HG03520 (cell line): ENCODE results near the gene MMP17.
A peak's percentile ranks its signal among the peaks of the same experiment; 100 is the strongest.

Source experiments
- ATAC-seq: cut with Tn5 transposase; IDR thresholded peaks from one replicate; pipeline ENCODE4 v1.9.1; 2021; ENCODE audit warnings: mild to moderate bottlenecking, moderate library complexity; ENCODE audit not compliant: unreplicated experiment

MMP17 gene

DNA sequence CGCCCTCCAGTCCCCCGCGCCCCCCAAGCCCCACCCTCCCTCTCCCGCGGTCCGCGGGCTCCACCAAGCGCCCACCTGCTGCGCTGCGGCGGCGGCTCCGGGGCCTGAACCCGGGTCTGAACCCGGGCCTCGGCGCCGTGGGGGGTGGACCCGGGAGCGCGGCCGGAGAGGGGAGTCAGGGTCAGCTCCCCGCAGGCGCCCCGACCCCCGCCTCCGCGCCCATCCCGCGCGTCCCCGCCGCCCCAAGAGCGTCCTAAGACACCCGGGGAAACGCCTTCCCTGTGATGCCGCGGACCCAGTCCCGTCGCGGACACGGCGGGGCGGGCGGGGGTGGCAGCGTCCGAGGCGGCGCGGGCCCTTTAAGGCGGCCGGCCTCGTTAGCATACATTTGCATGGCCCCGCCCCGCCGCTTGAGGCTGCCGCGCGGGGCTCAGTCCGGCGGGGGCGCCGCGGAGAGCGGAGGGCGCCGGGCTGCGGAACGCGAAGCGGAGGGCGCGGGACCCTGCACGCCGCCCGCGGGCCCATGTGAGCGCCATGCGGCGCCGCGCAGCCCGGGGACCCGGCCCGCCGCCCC, at the start of gene MMP17:
MMP17 (plus strand) TSS at position 433 of the 574 bp plus-strand sequence; CDS start at position 535, 102 bp downstream.
- ATAC-seq = peak; percentile 50

DNA sequence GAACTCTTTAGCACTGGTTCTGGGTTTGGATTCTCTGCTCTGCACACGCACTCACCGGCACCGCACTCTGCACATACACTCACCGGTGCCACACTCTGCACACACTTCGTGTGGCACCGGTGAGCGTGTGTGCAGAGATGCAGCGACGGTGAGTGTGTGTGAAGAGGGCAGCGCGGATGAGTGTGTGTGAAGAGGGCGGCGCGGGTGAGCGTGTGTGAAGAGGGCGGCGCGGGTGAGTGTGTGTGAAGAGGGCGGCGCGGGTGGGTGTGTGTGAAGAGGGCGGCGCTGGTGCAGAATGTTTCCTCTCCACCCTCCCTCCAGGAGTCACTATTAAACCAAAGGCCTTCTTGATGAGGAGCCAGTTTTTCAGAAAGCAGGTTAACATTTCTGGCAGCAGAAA, 49.2 kb upstream of the MMP17 start:
- no peak for ATAC-seq

DNA sequence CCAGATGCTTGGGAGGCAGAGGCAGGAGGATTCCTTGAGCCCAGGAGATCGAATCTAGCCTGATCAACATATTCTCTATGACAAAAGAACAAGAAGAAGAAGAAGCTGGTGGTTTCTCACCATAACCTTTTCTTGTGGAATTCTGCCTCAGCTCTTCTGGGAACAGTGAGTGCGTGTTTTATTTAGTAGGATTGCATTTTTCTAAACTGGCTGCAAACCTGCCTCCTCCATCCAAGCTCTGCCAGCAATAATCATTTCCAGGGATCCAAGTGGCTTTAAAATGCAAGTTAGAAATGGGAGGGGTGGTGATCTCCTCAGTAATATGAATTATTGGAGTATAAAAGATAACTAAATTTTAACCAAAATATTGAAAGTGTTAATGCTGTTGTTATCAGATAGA, 46.1 kb upstream of the MMP17 start:
- ATAC-seq = no peak

DNA sequence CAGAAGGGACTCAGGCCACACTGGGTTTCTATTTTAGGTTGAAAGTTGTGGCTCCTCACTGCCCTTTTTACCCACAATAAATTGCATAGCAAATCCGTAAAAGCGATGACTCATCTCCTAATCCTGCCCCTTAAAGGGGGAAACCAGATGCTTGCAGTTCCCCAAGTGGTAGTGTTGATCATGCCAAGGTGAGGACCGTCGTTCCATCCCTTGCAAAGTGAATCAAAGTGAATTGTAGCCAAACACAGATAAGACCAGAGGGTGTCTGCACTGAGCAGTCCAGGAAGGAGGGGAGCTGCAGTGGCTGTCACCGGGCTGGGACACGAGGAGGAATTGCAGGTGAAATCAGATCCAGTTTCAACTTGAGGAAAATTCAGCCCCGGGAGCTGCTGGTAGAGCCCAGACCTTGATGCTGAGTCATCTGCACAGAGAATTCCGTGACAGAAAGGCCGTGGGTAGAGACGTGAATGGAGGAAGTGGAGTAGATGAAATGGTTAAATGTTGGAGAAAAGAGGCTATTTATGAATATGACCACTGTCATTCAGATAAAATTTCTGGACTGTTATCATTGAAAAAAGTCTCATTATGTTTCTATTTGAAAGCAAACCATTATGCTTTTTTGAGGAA, 44.2 kb upstream of the MMP17 start:
- peak; percentile 58 for ATAC-seq

DNA sequence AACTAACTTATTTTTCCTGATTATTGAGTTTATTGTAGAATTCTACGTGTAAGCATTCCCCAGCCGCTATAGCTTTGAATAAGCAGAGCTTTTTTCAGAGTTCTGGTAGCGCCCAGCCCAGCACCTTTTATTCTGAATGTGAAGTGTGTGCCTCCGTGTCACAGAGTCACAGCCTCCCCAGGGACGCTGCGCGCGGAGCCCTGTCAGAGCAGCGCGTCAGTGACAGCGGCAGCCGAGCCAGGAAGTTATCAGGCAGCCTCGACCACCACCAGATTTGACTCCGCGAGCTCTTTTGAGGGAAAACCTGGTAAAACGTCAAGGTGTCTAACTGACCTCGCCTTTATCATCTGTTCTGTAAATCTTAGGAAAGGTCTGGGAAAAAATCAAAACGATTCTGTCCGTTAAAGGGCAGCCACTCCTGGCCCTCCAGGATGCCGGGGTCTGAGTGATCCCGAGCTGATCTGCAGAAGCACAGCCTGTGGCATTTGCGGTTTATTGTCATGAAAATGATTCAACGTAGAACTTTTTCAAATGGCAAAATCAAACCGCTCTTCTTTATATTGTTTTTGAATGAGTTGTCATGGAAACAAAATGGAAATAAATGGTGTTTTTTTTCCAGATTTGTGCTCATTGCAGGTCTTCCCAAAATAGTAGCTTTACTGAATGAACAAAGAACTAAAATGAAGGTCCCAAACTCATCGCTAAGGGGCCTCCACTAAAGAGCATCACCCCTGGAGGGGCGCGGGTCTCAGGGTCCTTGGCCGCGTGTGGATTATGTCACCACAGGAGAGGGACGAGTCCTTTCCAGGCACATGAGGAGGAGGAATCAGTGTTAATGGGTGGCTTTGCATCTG, 43.1 kb upstream of the MMP17 start:
- ATAC-seq = no peak

DNA sequence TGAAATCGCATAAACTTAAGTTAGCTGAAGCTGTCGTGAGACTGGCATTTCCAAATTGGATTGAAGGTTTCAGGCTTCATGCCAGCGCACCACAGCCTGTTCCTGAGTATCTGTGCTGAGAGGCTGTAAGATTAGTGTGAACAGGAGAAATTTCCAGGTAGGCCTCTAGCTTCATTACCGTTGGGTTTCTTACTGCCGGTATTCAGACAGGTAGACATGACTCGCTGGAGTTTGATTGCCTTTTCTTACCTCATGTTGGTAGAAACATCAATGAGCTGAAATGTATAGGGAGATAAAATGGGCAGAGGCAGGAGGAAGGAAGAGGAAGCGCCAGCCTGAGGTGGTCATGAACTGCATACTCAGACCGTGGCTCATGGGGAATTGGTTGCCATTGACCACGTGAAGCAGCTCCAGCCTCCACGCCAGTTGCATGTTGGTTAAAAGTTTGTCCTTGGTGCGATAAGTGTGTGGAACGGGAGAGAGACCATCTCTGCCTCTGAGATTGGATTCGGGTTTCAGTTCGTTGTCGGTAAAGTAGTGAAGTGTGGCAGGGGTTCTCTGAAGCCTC, 42.3 kb upstream of the MMP17 start:
- no peak for ATAC-seq

DNA sequence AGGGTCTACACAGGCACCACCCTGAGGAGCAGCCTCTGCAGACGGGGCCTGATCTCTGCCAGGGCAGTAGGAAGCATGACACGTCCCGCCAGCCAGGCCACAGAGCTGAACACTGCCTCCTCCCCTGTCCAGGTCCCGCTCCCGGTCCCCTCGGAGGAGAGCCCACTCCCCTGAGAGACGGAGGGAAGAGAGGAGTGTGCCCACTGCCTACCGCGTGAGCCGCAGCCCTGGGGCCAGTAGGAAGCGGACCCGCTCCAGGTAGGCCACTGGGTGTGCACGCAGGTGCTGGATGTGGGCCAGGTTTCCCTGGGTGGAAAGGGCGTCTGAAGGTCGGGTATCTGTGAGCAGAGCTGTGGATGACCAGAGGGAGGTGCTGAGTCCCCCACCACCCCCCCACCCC, 41.9 kb upstream of the MMP17 start:
- ATAC-seq = no peak

DNA sequence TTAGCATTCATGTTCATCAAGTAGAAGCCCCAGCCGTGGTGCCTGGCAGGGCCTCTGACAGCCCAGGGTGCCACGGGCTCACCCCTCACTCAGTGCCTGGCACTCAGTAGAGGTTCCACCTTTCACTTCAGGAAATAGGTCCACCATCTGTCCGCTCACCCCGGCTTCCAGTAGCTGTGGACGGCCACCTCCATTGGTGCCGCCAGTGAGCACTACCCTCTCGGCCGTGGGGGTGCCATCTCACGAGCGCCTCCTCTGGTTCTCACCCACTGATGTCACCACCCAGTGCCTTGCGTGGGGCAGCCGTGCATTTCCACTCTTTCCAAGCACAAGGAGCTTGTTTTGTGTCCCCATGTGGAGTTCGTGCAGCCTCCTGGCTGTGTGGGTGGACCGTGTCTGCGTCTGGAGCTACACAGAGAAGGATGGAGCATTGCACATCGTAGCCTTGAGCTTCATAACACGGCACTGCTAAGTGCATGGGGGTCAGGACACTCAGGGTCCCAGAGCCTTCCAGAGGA, 41.0 kb upstream of the MMP17 start:
- ATAC-seq = no peak

DNA sequence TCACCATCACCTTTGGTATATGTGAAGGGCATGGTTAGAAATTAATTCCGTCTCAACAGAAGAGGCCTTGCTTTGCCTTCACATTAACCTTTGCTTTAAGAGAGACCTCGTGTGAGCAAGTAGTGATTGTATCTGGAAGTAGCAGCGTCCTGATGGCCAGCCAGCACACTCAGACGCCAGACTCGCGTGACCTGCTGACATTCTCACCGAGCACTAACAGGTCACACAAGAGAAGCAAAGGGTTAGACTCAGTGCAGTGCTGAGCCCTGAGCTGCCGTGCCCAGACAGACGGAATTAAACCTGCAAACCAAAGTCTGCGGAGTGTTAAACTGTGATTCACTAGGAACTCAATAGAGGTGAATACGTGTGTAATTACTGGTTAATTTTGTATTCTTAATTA, 40.1 kb upstream of the MMP17 start:
- ATAC-seq = no peak

DNA sequence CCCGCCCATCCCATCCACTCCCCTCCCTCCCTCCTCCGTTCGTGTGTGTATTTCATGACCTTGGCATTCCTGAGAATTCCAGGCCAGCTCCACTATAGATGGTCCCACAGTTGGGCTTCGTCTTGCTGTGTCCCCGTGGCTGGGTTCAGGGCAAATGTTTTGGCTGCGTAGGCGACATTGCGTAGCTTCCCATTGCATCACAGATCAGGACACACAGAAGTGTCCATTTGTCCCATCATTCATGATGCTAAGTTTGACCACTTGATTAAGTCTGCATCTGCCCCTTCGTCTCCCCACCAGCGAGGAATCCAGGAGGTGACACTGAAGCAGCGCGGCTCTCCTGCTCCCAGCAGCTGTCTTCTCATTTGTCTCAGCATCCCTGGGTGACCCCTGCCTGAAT, 38.6 kb upstream of the MMP17 start:
- no peak for ATAC-seq

DNA sequence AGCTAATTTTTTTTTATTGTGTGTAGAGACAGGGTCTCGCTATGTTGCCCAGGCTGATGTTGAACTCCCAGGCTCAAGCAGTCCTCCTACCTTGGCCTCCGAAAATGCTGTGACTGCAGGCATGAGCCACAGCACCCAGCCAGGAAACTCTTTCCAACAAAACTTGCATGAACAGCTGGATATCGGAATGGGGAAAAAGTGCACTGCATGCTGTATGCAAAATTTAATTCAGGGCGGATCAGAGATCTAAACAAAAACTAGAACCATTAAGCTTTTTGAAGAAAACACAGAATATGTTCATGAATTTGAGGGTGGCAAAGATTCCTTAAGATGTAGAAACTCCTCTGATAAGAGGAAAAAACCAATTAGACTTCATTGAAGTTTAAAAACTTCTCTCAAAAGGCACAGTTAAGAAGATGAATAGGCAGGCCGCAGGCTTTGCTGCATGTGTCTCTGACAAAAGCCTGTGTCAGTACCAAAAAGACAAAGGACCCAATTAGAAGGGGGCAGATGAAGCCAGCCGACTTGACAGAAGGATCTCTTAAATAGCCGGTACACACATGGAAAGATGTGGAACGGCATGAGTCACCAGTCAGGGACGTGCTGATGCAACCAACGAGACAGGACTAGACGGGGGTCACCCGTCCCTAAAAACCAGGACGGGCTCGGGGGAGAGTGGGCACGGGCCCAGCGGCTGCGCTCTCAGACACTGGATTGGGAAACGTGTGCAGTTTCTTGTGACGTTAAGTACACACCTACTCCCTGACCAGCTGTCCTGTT, 34.8 kb upstream of the MMP17 start:
- no peak for ATAC-seq

DNA sequence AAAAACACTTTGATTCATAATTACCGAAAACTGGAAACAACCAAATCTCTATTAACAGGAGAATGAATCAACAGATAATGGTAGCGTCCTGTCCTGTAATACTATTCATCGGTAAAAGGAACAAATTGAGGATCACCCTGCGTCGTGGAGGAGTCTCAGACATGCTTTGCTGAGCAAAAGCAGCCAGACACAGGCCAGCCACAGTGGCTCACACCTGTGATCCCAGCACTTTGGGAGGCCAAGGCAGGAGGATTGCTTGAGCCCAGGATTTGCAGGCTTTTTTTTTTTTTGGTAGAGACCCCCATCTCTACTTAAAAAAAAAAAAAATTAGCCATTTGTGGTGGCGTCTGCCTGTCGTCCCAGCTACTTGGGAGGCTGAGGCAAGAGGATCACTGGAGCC, 34.1 kb upstream of the MMP17 start:
- ATAC-seq = no peak

DNA sequence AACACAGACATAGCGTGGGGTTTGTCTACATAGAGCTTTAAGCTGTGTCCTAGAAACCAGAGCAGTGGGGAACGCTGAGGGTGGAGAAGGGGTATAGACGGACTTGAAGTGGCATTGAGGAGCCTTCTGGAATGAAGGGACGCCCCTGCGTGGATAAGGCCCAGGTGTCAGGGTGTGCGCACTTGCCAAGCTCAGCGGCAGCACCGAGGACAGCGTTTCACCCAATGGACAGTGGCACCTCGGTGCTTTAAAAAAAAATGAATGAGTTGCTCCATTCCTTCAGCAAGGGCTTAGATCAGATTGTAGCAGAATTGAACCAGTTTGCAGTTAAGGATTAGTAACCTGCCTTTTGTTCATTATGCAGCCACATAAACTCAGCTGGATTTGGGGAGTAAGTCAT, 33.6 kb upstream of the MMP17 start:
- no peak for ATAC-seq

DNA sequence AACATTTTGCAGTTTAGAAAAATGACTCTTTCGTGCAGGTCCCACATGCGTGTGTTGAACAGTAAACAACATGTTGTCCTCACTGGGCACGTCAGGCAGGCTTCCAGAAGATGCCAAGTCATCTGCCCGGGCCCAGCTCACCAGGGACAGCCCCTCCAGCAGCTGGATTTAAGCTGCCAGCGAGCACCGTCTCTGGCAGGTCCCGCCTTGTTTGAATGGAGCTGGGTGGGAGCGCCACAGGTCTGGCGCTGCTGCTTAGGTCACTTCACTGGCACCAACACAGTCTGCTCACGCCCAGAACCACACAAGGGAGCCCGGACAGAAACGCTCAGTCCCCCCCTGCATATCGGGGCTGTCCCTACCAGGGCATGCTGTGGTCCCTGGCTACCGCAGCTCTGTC, 33.1 kb upstream of the MMP17 start:
- ATAC-seq = no peak

DNA sequence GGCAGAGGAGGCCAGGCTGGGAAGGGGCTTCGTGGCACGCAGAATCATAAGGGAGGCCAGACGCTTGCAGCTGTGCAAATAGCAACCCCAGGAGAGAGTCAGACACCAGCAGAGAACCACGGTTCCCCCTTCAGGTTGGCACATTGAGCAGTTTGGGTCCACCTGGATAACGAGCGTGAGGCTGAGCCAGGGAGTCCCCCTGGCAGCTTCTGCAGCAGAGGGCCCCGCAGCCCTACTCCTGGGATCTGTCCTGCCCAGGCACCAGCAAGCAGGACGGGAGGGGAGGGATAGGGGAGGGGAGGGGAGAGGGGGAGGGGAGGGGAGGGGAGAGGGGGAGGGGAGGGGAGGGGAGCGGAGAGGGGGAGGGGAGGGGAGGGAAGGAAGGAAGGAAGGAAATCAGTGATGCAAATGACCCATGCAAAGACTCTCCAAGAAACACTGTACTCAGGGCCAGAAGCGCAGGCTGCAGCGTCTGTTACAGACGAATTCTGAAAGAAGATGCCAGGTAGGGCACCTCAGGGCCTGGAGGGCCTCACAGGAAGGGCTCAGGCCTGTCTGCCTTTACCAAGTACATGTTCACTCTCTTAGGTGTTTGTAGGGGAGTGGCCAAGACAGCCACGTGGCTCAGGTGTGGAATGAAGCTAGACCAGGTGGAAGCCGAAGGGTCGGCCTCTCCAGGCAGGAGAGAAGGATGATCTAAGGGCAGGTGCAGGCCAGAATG, 32.3 kb upstream of the MMP17 start:
- ATAC-seq = no peak

DNA sequence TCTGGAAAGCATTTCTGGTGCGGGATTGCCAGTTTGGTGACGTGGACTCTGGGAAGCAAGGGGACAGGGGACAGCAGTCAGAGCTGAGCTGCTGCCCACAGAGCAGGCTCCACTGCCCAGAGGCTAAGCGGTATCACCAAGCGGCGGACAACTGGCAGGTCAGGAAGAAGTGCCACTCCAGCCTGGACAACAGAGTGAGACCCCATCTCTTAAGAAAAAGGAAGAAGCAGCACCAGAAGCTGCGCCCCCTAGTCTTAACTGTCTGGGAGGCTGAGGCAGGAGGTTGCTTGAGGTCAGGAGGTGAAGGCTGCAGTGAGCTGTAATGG, 31.8 kb upstream of the MMP17 start:
- ATAC-seq = no peak

DNA sequence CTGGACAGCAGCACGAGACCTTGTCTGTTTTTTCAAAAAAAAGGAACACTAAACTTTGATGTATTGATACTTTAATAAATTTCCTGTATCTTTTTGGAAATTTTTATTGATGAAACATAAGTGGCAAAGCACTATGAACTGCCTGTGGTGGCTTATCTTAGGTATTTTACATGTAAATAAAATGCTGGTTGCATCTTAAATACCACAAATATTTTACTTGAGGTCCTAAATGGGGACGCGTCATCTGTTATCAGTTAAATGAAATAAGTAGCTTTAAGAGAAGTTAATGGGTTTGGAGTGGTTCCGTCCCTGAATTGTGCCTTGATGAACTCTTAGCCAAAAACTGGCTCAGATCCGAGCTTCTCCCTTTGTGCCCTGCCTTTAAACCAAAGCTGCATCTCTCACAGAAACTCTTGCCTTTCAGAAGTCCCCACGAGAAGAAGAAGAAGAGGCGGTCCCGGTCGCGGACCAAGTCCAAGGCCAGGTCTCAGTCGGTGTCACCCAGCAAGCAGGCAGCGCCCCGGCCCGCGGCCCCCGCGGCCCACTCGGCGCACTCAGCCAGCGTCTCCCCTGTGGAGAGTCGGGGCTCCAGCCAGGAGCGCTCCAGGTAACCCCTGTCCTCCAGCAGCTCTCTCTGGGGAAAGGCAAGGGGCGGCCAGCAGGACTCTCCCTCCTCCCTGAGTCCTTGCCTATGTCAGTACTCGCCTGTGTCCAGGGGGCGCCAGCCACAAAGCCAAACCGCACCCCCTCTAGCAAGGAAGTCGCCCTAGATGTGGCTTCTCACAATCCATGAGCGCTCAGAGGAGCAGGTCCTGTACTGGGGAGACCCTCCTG, 31.2 kb upstream of the MMP17 start:
- no peak for ATAC-seq

DNA sequence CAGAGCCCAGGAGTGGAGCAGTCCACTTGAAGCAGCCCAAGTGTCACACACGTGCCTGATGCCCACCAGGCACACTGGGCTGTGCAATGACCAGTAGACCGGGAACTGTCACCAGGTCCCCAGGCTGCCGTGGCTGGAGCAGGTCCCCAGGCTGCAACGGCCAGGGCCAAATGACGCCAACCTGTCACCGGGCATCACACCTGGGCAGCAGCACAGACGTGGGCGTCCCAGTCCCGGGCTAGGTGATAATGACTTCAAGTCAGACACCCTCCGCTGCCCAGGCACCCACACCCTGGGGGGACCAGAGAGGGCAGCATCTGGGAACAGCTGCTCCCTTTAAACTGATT, 30.6 kb upstream of the MMP17 start:
- no peak for ATAC-seq

DNA sequence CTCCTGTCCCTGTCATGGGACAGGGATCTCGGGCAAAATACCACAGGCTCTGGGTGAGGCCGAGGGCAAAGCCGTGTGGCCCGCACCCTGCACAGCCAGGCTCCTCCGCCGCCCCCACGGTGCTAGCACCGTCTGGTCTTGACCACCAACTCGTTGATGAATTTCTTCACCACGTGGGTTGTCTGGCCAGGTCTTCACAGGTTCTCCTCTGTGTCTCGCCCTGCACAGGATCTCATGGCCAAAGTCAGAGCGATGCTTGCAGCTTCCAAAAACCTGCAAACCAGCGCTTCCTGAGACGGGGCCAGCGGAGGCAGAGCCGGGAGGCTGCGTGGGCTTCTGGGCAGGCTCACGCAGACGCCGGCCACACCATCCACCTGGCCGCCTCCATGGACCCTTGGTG, 29.0 kb upstream of the MMP17 start:
- ATAC-seq = no peak
